ENCODE results near the gene GPR83.

The GPR83 gene

GRCh38 chr11:94329501-94329900 lies 71.7 kb downstream of the GPR83 start:
- H3K4me1 Mint-ChIP-seq, result no peaks in the 10 kb centered on the region
- DNase-seq, result no peak
- TF ChIP-seq CTCF (IDR thresholded peaks at IDR 0.05), result no peak
- peaks cover 6% of the 10 kb centered on the region for H3K27me3 Mint-ChIP-seq (ENCODE audit: low read depth, poor library complexity)
- H3K9me3 Mint-ChIP-seq, result no peaks in the 10 kb centered on the region
- no peaks in the 10 kb centered on the region for H3K36me3 Mint-ChIP-seq (ENCODE audit: low read depth)
- H3K27ac Mint-ChIP-seq, result no peak overlapping the region
- no peak overlapping the region for H3K4me3 Mint-ChIP-seq

- Mint-ChIP-seq H3K36me3 (ENCODE audit: low read depth) (no peaks in the 10 kb centered on the region), H3K9me3 (no peaks in the 10 kb centered on the region), H3K27ac (no peak overlapping the region), H3K4me1 (no peaks in the 10 kb centered on the region), H3K27me3 (ENCODE audit: low read depth, poor library complexity) (peaks cover 6% of the 10 kb centered on the region), H3K4me3 (no peak overlapping the region)
- TF ChIP-seq CTCF (IDR thresholded peaks at IDR 0.05), result no peak
- no peak for DNase-seq
Measured at GRCh38 chr11:94328587-94329080, 72.6 kb downstream of the GPR83 start.

Measured in nephron progenitor cell (in vitro differentiated cells).